ENCODE data around the gene CFB. TPM values are rescaled to one million over a fixed set of nuclear protein-coding genes. Genes with fewer than 3 reads are reported as not detected.

The CFB gene
- total and polyA plus RNA-seq, 9 of the 15 experiments (the other 6 are each of a cell fraction or from before 2014, with no cell fraction given) = 0.08 to 0.91 (median 0.22) TPM; not detected in 4

DNA sequence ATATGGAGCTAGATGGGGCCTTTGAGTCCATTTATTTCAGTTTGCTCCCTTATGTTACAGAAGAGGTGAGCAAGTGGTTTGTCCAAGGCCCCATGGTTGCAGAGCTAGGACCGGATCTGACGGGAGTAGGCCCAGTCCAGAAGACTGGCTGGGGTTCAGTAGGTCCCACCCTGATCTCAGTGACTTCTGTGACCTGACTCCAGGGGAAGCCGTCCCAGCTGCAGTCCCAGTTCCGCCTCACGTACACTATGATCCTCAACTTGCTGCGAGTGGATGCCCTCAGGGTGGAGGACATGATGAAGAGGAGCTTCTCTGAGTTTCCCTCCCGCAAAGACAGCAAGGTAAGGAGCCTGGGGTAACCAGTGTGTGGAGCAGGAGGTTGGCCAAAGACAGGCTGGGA, 20.6 kb downstream of the CFB start (continued):
- no peak for TF ChIP-seq ZNF707 (CRISPR knock-in tag; conservative IDR thresholded peaks at IDR 0.05)
- no peak for TF ChIP-seq NFYB (IDR thresholded peaks at IDR 0.05; ENCODE audit: extremely low read depth, insufficient read length)
- TF ChIP-seq EP400 (IDR thresholded peaks at IDR 0.05) = no peak
- TF ChIP-seq SRSF1 (IDR thresholded peaks at IDR 0.05; ENCODE audit: low read depth, low read length) = no peak

DNA sequence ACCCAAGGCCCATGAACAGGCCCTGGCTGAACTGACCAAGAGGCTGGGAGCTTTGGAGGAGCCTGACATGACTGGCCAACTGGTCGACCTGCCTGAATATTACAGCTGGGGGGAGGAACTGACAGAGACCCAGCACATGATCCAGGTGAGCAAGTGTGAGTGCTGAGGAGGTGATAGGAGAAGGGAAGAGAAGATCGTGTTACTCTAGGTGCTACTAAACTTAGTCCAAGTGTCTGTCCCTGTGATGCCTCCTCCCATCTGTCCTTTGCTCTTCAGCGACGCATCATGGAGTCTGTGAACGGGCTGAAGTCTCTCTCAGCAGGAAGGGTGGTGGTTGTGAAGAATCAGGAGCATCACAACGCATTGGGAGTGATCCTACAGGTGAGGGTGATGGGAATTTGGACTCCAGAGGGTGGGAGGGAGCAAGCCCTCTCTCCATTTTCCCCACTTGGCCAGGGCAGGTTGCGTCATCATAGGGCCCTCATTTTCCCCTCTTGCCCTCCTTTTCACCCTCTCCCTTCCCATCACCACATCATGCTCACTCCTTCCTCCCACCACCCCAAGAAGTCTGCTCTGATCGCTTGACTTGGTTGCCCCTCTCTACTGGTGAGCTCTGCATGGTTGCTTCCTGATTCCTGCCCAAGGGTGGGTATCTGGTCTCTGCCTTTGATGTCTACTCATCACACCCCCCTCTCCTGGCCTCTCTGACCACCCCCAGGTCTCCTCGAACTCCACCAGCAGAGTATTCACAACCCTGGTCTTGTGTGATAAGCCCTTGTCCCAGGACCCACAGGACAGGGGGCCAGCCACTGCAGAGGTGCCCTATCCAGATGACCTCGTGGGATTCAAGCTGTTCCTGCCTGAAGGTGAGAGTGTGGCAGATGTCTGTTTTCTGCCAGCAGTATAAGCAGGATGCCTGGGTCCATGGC, 21.4 kb downstream of the CFB start:
- DNase-seq (ENCODE audit: extremely low read depth in 1 of 4, low spot score in 3 of 4) = no peak
- Histone ChIP-seq H3K27me3 (ENCODE audit: control insufficient read depth in 2 of 2, insufficient read depth in 2 of 2, low read length in 2 of 2) (no peaks in the 10 kb centered on the region), H2AFZ (ENCODE audit: low read depth, low read length) (no peak overlapping the region), H3K9ac (ENCODE audit: insufficient read depth in 1 of 2, low read depth in 2 of 2, low read length in 2 of 2) (peak overlapping the region in 1 of 2 experiments; percentile 24; a peak in 2 of 4 replicates), H4K20me1 (replicated peaks; ENCODE audit: control insufficient read depth, insufficient read depth, low read length) (no peaks in the 10 kb centered on the region), H3K27ac (ENCODE audit: extremely low read depth, low read depth, low read length) (no peak overlapping the region; the same call in 2 of the 3 replicates), H3K9me3 (replicated peaks; ENCODE audit: control insufficient read depth, insufficient read depth, low read depth, low read length) (no peaks in the 10 kb centered on the region), H3K4me3 (no peak overlapping the region), H3K9me1 (ENCODE audit: control insufficient read depth, insufficient read depth, low read length) (no peaks in the 10 kb centered on the region), H3K36me3 (ENCODE audit: control insufficient read depth, insufficient read depth, low read length) (peaks cover 89% of the 10 kb centered on the region), H3K4me2 (ENCODE audit: insufficient read depth, low read length) (no peak overlapping the region), H3K79me2 (ENCODE audit: control insufficient read depth, insufficient read depth, low read length) (peaks cover 23% of the 10 kb centered on the region), H3K4me1 (replicated peaks in 1 of 2; ENCODE audit: control insufficient read depth in 2 of 2, insufficient read depth in 2 of 2, low read length in 2 of 2) (peaks cover 37 to 44% of the 10 kb centered on the region in 2 experiments; a peak in 4 of 5 replicates)
- no peak for ATAC-seq
- intact Hi-C loops (cut with micrococcal nuclease) = no loop called here
- CTCF ChIA-PET (ENCODE audit: low intra/inter-chr PET ratio) = no interaction called here
- POLR2A ChIA-PET = interaction anchor here (0.6 to 5.8 kb wide), 4 partner anchors 9 to 216 kb away, joined by 3 to 74 read pairs (median 6); partner anchors contain the start of genes NELFE and SKIC2
- in situ Hi-C loops (cut with MboI) = no loop called here
- BruUV-seq (replicated peaks) = no TSS peak
- peak; percentile 54 for FAIRE-seq
- 63% methylated on average over 10 of the region's 10 CpGs for WGBS (ENCODE audit: insufficient coverage, low coverage, missing lambda C conversion rate)
- TF ChIP-seq KAT7 (CRISPR knock-in tag; IDR thresholded peaks at IDR 0.05; ENCODE audit: borderline replicate concordance) (no peak), ATF1 (CRISPR knock-in tag; IDR thresholded peaks at IDR 0.05) (no peak), ATF1 (tag; IDR thresholded peaks at IDR 0.05) (no peak), CEBPG (CRISPR knock-in tag; IDR thresholded peaks at IDR 0.05) (0 out of 2 replicates have a peak, but pooled peaks have one; percentile 21), CEBPG (tag; conservative IDR thresholded peaks at IDR 0.05 in 1 of 2, IDR thresholded peaks at IDR 0.05 in 1 of 2) (no peak), ZNF347 (CRISPR knock-in tag; IDR thresholded peaks at IDR 0.05; ENCODE audit: low read depth) (no peak), PHF20 (IDR thresholded peaks at IDR 0.05; ENCODE audit: partially characterized antibody) (no peak), ZNF184 (CRISPR knock-in tag; IDR thresholded peaks at IDR 0.05) (no peak), GTF2A2 (tag; IDR thresholded peaks at IDR 0.05) (no peak), CEBPB (tag; IDR thresholded peaks at IDR 0.05) (peak; percentile 80), HNRNPUL1 (IDR thresholded peaks at IDR 0.05; ENCODE audit: low read length) (no peak), XRCC5 (IDR thresholded peaks at IDR 0.05; ENCODE audit: low read depth, low read length) (no peak), ZFP1 (CRISPR knock-in tag; IDR thresholded peaks at IDR 0.05) (no peak), FOXP1 (CRISPR knock-in tag; IDR thresholded peaks at IDR 0.05) (no peak), HOXB6 (CRISPR knock-in tag; IDR thresholded peaks at IDR 0.05; ENCODE audit: borderline replicate concordance) (no peak), HNRNPK (IDR thresholded peaks at IDR 0.05; ENCODE audit: low read depth, low read length, poor library complexity, severe bottlenecking) (no peak), MTA3 (IDR thresholded peaks at IDR 0.05; ENCODE audit: borderline replicate concordance) (no peak), POLR2H (tag; IDR thresholded peaks at IDR 0.05; ENCODE audit: low read depth) (no peak), ZNF143 (CRISPR knock-in tag; IDR thresholded peaks at IDR 0.05) (no peak), ARID2 (IDR thresholded peaks at IDR 0.05) (no peak), FOXJ3 (CRISPR knock-in tag; IDR thresholded peaks at IDR 0.05) (no peak)
